ENCODE data around the gene CIDEA.

The CIDEA gene

DNA sequence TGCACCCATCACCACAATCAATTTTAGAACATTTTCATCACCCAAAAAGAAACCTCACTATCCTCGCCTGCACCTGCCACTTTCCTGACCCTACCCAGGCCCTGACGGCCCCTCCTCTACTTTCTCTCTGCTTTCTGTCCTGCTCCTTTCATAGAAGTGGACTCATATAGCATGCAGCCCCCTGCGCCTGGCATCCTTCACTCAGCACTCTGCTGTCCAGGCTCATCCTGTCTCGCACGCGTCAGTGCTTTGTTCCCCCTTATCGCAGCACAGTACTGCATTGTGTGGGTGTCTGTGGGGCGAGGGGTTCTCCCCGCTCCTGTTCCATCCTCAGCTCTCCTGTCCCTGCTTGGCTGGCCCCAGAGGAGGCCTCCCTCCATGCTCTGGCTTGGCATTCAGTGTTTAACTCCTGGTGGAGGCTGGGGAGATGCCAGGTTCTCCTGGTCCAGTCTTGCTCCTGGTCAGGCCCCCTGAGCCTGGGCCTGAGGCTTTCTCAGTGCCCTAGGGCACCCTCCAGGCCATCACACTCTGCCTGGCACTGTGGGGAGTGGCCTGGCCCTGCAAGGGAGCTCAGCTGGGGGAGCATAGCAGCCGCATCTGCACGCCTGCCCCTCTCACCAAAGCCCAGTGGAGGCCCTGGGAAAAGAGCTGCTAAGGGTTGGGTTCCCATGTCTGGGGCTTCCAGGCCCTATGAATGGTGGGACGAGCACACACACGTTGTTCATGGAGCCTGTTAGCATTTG is 47.3 kb downstream of the CIDEA start:
- no peak for DNase-seq (ENCODE audit: low spot score)

DNA sequence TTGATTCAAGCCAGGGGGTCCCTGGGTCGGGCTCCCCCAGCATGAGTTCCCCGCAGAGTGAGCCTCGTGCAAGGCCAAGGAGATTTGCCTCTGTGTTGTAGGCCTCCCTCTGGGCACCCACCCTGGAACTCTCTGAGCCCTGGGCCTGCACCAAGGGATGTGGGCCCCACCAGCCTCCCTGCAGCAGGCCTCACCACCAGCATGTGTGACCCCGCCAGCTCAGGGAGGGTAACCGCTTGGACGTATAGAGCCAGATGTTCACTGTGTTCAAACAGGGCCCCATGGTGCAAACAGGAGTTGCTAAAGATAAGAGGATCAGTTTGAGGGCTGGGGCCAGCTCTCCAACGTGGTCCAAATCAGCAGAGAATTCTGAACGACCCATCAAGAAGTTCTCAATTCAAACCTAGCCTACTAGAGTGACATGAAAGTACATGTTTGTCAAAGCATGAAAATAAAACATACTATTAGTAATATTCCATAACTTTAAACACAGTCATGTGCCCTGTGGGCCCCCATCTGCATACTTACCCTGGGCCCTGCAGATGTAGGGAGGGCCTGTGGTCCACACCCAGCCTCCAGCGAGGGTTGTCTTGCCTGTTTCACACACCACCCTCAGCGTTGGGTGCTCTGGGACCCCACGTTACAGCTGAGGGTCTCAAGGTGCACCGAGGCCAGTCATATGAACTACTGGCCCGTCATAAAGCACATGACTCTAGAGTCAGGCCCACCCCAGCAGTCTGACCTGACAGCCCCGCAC is 48.4 kb downstream of the CIDEA start:
- peak; percentile 75 for DNase-seq (ENCODE audit: low spot score)

DNA sequence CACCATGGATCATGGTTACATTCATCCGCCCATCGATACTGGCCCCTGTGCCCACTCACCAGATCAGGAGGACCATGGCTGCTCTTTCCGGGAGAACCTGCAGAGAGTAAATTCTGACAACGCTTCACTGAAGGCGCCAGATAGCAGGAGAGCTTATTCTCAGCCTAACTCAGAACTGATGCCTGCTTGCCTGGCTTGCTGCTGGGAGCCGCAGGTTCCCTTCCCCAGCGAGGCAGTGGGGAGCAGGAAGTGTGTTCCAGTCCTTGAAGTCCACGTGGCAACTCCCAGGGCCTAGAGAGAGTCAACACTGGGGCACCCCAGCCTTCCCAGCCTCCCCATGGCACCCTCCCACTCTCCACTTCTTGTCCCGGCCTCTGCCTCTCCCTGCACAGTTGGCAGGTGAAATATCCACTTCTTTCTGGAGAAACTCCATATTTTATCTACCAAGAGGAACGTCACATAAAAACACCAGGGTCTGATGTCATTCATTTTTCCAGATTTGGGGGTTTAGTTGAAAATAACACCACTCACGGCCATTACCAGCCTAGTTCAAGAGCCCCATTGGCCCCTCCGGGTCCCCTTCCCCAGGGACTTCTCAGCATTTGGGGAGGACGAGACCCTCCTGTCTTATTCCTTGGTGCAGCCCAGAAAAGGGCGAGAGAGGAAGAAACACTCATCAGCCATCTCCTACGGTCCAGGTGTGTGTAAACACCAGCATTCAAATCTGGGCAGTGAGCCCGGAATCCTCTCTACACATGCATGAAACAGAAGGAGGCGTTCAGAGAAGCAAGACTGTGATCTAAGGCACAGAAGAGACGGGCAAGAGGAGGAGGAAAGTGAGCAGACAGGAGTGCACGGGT is 50.4 kb downstream of the CIDEA start:
- DNase-seq (ENCODE audit: low spot score): no peak

DNA sequence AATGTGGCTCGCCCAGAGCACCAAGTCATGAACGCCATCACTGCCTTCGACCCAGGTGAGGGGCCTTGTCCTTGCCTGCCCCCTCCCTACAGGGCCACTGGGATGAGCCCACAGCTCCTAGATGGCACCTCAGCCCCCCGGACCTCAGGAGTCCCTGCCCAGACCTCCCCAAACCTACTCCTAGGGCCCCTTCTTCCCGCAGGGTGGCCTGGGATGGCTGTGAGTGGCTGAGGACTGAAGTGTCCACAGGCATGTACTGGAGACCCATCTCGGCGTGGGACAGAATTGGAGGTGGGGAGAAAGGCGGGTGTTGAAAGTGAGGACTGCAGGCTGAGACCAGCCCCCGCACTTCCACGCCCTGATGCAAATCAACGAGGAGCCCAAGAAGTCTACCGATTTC is 51.0 kb downstream of the CIDEA start:
- no peak for DNase-seq (ENCODE audit: low spot score)

DNA sequence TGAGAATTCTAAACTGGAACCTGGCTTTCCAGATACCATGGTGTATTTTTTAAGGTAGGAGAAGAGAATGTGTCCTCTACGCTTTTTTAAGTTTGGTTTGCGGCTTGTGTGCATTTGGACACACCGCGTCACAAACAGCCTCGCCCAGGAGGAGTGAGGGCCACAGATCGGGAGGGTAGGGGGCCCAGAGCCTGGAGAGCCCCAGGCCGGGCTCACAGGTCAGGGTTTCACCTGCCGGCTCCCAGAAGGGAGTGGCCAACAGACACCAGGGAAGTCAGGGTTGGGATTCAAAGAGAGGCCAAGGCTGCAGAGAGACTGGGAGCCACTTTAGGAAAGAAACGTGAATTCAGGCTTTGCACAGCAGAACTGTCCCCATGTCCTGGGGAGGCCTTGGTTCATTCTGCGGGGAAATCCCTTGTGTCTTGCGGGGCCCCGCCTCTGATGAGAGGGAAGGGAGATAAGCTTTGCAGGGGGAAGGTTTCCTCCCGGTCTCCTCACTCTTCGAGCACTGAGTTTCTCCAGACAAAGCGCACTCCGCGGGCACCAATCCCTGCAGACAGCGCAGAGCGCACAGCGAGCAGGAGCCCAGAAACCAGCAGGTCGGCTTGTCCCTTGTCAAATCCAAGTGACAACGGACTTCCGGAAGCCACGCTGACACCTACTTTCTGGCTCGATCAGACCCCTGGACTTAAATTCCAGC is 51.9 kb downstream of the CIDEA start:
- DNase-seq (ENCODE audit: low spot score): peak; percentile 29

DNA sequence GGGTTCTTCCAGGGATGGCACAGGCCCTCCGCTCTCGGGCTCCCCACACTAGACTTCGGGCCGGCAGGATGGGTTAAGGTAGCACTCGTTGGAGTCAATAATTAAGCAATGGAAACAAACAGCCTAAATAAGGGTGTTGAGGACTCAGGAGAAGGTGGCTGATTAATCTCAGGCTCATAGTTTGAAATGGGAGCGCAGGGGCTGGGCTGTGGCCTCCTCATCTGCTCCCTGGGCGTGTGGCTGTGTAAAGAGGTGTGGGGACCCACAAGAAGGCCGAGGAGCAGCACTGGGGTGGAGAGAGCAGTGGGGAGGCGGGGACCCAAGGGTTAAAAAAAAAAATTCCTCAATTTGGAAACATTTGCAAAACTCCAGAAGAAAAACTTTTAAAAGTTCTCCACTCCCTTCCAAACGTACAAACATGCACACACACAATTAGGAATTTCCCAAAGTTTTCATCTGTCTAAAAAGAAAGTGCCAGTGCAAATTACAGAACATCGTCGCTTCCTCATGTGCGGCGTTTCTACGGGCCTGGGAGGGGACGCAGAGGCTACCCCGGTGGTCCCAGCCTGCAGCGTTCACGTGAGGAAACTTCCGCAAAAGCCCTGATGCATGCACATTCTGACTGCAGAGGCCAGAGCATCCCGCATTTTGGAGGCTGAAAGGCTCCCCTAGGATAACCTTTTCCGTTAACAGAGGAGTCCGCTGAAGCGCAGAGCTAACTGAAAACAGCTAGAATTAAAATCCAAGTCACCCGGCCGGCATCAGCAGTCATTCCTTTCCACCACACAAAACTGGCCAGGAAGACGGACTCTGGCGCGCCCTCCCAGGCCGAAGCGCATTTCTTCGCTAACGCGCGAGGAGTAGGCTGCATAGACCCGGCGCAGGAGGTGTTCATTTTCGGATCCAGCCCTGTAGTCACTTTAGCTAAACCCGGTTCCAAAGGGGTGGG is 52.9 kb downstream of the CIDEA start:
- DNase-seq (ENCODE audit: low spot score): peak; percentile 47

DNA sequence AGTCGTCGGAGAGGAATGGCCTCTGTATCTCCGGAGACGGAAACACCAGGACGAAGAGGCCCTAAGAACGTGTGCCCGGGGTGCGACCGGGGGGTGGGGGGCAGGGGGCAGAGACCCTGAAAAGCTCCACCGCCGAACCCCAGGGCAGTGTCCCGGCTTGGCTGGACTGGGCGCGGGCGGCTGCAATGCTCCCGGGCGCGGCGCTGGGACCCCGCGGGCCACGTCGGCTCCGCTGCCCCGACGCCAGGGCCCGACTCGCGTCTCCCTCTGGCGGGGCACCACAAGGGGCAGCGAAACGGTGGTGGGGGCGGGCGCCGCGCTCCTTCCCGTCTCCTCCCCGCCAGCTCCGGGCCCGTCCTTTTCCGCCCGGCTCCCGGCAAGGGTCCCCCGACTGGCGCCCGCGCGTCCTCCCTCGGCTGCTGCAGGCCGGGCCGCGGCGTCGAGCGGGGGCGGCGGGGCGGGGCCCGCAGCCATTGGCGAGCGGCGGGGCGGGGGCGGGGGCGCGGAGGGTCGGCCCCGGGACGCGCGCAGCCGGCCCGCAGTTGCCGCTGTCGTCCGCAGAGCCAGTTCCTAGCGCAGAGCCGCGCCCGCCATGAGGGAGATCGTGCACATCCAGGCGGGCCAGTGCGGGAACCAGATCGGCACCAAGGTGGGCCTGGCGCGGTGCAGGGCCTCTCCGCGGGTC is 53.7 kb downstream of the CIDEA start, which contains the start of gene TUBB6:
Gene TUBB6 (plus strand): TSS at position 541 of the 685 bp plus-strand sequence. CDS start 52 bp downstream, at position 593.
- peak; percentile 53 for DNase-seq (ENCODE audit: low spot score)

DNA sequence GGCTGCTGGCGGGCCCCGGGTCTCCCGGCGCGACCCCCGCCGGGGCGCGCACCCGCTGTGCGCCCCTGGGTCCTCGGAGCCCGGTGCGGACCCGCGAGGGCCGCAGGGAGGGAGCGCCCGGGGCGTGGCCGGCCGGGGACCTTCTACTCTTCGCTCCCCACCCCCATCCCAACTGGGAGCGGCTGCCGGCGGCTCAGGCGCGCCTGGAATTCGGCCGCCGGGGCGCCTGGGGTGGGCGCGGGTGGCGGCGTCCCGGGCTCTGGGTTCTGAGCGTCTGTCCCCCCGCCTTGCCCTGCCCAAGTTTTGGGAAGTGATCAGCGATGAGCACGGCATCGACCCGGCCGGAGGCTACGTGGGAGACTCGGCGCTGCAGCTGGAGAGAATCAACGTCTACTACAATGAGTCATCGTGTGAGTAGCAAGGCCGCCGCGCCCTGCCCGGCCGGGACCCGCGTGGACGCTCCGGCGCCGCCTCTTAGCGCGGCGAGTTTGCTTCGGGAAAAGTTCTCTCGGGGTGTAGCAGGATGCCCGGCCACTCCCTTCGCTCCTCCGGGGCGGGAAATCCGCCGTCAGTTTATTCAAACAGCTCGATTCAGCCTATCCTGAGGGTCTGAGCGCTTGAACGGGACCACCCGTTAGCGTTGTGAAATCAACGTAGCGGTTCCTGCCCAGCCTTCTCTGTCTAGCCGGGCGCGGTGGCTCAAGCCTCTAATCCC is 54.4 kb downstream of the CIDEA start:
- DNase-seq (ENCODE audit: low spot score): peak; percentile 79

DNA sequence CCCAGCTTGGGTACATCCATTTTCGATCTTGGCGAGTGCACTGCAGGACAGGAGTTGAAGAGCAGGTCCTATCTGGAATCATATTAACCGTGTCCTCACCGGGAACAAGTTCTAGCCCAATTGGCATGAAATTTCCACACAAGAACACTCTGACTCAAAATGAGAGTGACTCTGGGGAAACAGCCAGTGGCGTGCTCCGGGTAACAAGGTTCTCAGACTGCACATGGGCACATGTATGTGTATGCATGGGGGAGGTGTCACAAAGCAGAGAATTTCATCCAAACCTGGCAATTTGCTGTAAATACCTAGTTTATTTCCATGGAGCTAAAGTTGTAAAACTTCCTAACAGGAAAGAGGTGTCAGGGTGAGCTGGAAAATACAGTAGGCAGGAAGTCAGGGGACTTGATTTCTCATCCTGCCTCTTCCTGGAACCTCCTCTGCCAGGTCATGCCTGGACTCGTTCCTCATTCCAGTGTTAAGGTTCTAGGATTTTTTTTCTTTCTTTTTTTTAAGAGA is 55.6 kb downstream of the CIDEA start:
- DNase-seq (ENCODE audit: low spot score): no peak

DNA sequence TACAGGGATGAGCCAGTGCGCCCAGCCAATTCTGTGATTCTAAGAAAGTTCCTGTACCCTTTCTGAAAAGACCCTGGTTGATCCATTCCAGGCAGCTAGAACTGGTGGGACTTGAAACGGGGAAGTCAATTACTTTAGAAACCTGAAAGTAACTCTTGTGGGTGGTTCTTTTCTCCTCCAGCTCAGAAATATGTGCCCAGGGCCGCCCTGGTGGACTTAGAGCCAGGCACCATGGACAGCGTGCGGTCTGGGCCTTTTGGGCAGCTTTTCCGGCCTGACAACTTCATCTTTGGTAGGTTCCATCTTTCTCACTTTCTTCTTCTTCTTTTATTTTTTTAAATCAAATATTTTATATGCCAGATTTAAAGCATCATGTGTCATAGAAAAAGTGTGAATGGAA is 56.6 kb downstream of the CIDEA start:
- no peak for DNase-seq (ENCODE audit: low spot score)

DNA sequence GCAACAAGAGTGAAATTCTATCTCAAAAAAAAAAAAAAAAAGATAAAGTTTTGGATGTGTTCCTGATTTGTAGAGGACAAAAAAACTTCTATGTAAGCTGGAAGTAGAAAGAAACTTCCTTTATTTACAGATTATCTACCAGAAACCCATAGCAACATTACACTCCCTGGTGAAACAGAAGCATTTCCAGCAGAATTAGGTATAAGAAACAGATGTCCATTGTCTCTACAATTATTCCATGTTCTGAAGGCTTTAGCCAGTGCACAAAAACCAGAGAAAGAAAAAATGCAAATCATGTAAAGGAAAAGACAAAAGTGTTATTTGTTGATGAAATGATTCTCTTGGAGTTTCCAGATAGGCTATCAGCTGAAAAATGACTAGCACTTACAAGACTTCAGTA is 58.8 kb downstream of the CIDEA start:
- no peak for DNase-seq (ENCODE audit: low spot score)

DNA sequence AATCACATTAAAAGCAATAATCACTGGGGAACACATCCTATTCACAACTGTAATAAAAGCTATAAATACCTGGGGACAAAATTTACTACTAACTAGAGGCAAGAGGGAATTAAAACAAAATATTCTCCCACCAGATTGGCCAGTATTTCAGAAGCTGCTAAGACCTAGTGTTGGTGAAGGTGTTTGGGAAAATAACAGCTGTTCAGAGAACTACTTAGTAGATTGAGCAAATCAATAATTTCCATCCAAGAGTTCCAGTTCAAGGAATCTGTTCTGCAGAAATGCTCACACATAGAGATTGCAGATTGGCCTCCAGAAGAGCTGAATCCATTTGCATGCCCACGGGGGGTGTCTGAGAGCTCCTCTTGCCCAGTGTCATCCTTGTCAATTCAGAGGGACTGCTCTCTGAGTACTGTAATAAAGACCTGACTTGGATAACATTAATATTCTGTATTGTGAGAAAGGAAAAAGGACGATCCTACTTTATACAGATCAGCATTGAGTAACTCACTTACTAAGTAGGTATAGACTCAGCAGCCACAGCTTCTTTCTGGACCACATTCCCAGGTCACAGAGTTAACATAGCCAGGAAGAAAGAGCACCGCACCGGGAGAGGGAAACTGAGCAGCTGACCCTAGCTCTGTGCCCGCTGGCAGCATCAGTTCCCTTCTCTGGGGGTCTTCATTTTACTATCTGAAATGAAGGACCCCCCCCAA is 59.5 kb downstream of the CIDEA start:
- no peak for DNase-seq (ENCODE audit: low spot score)

DNA sequence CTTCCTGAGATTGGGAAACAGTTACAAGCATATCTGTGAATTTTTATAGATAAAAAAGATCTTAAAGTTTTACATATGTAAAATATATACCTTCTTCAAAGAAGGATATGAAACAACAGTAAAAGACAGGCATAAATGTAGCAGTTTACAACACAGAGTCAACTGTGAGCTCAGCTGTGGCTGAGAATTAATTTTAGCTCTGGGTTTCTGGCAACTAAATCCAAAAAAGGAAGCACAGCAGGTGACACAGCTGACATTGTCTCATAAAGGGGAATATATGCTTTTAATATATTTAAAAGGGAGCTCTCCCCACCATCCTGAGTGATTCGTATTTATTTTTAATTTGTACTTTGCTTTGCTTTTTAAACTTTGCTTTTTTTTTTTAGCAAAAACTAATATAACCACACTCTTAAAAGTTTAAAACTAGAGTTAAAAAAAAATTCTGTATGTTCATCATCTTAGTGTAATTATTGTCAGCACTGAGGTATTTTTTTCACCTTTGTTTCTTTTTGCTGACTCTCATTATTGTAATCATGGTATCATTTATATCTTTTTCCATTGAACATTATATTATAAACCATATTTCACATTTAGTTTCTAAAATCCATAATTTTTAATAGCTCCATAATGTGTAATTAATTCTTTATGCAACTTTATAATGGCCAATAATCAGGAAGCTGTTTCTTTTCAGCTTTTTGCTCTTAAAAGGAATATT is 60.6 kb downstream of the CIDEA start:
- no peak for DNase-seq (ENCODE audit: low spot score)

DNA sequence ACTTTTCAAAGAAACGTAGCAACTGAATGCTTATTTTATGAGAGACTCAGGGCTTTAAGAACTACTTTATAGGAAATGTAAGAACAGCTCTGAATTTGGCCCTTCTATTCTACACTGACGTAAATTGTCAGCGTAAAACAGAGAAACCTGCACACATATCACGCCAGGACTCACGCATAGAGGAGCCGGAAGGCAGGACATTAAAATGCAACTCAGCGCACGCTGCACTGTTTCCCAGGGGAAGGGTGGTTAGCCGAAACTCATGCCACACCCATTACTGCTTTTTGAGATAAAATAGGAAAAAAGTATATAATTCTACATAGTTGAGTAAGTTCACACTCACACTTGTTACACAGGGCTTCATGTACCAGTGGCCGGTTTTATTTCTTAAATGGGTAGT is 61.3 kb downstream of the CIDEA start:
- DNase-seq (ENCODE audit: low spot score): peak; percentile 84

DNA sequence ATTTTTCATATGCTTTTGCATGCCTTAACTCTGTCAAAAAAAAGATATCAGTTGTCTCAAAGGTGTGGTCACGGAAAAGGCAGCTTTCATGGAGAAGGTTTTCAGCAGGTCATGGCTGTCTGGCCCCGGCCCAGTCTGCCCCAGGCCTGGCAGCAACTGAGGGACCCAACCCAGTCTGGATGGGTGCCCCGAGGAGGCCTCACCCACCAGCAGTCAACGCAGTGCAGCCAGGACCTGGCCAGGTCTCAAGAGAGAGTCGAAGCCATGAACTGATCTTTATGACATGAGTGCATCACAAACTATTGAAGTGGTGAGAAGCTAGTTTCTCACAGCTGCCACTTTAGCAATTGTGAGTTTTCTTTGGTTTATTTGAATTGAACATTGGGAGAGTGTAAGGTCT is 61.8 kb downstream of the CIDEA start:
- peak; percentile 93 for DNase-seq (ENCODE audit: low spot score)

DNA sequence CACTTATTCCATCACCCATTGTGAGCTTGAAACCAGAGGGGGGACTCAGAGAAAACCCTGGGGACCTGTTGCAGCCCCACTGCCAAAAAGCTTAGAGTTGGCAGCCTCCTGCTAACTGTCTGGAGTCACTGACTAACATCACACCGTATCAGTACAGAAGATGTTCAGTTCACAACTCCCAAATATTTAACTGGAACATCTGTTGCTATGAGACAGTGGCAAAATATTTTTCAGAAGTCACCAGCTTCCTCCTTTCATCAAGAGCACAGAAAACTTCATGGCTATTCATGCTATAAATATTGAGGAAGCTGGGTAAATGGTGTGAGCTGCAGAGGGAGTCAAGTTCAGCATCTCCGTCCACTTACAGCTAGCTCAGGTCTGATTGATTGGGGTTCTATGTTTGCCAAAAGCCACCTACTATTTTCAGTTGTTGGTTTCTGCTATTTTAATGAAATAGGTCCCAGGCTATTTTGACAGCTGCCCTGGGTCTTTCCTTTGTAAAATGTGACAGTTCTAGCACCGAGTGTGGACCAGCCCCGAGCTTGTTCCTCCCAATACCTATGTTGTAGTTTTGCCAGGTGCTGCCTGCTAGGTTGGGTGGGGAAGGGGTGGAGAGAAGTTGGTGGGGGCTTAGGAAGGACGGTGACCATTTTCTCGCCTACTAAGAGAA is 63.6 kb downstream of the CIDEA start:
- DNase-seq (ENCODE audit: low spot score): peak; percentile 29

DNA sequence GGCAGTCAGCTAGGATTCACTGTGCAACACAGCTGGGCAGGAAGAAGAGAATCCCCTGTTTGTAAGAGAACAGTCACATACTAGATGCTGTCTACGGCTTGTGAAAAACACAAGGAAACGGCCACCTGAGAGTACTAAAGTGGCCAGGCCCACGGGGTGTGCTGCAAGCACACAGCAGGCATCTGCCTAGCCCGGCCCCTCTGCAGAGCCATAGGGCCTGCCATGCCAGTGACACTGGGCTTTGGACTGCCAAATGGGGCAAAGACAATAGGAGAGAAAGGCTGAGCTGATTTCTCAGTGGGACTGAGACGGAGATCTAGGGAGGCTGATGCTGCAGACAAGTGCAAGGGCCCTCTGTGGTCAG is 64.2 kb downstream of the CIDEA start:
- no peak for DNase-seq (ENCODE audit: low spot score)

Data from hematopoietic multipotent progenitor cell treated with erythropoietin and hydrocortisone succinate and interleukin-3 and kit ligand, for 15 days (in vitro differentiated cells).